ENCODE results near the gene KPNA6.

The KPNA6 gene

DNA sequence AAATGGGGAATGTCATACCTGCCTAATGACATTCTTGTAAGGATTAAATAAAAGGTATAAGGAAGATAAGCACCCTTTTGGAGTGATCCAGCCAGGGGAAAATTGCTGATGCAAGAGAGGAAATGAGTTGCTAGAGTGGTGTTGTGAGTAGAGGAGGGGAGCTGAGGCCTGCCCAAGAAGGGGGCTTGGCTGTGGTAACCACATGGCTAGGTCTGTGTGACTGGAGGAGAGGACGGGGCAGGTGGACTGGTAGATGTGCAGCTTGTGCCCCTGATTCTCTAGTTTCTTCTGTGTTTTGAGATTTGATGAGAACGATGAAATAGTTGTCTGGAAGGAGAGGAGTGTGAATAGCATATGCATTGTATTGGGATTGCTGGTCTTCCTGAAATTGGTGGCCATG, 78.2 kb downstream of the KPNA6 start:
- no peak for DNase-seq

DNA sequence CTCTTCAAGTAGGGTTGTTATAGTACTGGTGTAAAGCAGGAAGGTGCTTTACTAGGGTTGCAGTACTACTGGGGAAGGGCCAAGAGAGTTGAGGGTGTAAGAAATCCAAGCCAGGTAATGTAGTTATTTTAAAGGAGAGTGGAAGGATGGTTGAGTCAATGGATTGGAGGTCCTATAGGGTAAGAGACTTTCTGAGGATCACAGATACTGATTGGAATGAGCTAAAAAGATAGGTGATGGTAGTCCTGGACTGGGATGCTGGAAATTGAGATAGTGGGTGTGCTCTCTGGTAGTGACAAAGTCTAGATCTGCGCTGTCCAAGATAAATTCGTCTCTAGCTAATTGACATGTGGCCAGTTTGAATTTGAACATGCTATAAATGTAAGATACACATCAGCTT, 78.6 kb downstream of the KPNA6 start:
- DNase-seq: no peak

DNA sequence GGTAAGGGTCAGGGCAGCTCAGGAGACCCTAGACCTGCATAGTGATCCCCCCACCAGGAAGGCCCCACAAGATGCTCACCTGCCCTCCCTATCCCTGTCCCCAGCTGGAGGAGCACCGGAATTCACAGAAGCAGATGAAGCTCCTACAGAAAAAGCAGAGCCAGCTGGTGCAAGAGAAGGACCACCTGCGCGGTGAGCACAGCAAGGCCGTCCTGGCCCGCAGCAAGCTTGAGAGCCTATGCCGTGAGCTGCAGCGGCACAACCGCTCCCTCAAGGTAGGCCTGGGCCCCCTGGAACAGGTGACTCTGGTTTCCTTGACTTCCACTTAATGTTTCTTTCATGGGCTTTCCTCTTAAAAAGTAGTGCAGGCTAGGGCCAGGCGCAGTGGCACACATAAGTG, 80.0 kb downstream of the KPNA6 start:
- DNase-seq: no peak

GRCh38 chr1:32192220-32192948, 84.5 kb downstream of the KPNA6 start:
- DNase-seq: no peak

DNA sequence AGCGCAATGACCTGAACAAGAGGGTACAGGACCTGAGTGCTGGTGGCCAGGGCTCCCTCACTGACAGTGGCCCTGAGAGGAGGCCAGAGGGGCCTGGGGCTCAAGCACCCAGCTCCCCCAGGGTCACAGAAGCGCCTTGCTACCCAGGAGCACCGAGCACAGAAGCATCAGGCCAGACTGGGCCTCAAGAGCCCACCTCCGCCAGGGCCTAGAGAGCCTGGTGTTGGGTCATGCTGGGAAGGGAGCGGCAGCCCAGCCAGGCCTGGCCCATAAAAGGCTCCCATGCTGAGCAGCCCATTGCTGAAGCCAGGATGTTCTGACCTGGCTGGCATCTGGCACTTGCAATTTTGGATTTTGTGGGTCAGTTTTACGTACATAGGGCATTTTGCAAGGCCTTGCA, 87.1 kb downstream of the KPNA6 start:
- DNase-seq: no peak

GRCh38 chr1:32195531-32195930, 87.7 kb downstream of the KPNA6 start:
- DNase-seq: no peak

- DNase-seq: peak in 1 of 56 donors; percentile 8
Measured at GRCh38 chr1:32195972-32196823, 88.3 kb downstream of the KPNA6 start.

DNA sequence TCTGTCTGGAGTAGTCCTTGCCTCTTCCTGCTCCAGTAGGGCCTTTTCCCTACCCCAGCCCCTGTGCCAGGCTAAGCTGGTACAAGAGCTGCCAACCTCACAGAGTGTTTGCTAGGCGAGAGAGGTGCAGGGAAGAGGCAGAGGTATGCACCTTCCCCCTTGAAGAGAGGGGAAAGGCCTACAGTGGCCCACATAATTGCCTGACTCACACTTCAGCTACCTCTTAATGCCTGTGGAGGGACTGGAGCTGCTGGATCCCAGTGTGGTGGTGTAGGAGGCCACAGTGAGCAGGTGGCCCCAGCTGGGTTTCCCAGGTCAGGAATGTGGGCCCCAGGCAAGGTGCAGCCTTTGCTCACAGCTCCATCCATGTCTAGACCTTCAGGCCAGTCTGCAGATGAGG, 89.2 kb downstream of the KPNA6 start:
- DNase-seq: no peak

- DNase-seq: no peak
Measured at GRCh38 chr1:32197837-32198236, 90.0 kb downstream of the KPNA6 start.

DNA sequence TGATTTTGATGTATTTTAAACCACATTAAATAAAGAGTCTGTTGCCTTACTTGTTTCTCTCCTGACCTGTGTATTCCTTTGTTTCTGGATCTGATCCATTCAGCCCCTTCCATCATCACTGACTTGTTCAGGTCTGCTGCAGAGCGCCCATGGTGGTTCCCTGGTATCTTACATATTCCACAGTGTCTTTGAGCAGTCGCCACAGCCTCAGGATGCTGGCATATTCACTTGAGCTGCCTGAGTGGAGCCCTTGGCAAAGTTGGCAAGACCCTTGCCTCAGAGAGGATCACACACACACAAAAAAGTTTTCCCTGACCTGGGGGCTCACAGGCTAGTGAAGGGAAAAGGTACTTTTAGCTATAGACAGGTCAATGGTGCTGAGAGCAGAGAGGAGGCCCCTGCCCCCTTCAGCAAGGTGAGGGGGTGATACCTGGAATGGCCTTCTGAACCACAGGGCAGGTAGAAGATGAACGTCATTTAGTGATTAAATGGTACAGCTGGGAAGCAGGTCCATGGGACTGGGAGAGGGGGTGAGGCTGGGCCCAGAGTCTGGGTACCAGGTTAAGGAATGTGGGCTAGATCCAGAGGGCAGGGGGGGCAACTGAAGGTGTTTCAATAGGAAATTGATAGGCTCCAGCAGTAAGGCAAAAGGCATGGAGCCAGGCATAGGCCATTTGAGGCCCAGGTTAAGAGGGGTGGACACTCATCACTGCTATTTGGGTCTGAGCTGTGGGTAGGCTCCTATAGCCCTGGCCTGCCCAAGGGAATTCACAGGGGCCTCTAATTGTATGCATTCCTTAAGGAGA, 90.6 kb downstream of the KPNA6 start:
- DNase-seq: no peak

- no peak for DNase-seq
Measured at GRCh38 chr1:32199043-32199716, 91.3 kb downstream of the KPNA6 start.

GRCh38 chr1:32199717-32200072, 91.8 kb downstream of the KPNA6 start:
- peak in 25 of 56 donors; percentile 6 to 61 (median 29) for DNase-seq

GRCh38 chr1:32200226-32201010, 92.6 kb downstream of the KPNA6 start, which contains the start of gene CCDC28B:
Gene CCDC28B, plus strand, starts transcription at chr1:32200595. Its CDS starts 1,341 bp downstream, at chr1:32201936.
- DNase-seq: peak in 45 of 56 donors; percentile 21 to 82 (median 55)

DNA sequence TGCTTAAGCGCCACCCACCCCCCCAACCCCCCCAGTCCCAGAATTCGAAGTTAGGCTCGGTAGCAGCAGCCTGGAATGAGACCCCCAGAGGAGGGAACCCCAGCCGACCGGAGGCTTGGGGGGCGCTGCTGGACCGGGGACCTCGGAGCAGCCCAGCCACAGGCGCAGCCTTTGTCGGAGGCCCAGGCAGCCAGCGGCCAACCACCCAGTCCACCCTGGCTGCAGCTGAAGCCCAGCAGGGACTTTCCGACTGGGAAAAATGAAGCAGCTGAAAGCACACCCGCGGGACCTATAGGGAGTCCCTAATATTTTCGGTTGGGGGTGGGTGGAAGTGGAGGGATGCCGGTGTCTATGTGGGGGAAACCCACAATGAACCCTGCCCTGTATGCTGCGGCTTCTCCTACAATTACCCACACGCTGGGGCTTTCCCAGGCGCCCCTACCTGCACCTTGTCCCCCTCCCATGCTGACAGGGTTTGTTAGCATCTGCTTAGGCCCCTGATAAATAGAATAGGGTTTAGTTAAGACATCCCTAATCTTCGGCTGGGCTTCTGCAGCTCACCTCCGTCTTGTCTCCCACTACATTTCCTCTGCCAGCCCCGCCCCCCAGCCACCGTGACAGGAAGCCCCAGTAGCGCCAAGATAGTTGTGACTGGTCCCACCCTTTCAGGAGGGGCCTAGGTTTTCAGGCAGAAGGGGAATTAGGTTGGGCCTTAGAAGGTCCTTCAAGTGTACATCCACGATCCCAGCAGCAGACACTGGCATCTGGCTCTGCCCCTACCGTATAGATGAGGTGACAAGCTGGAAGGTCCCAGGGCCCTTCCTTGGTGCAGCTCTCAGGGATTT, 93.4 kb downstream of the KPNA6 start:
- DNase-seq: peak in 39 of 56 donors; percentile 11 to 71 (median 44)

GRCh38 chr1:32204943-32205361, 97.1 kb downstream of the KPNA6 start:
- DNase-seq: no peak

DNA sequence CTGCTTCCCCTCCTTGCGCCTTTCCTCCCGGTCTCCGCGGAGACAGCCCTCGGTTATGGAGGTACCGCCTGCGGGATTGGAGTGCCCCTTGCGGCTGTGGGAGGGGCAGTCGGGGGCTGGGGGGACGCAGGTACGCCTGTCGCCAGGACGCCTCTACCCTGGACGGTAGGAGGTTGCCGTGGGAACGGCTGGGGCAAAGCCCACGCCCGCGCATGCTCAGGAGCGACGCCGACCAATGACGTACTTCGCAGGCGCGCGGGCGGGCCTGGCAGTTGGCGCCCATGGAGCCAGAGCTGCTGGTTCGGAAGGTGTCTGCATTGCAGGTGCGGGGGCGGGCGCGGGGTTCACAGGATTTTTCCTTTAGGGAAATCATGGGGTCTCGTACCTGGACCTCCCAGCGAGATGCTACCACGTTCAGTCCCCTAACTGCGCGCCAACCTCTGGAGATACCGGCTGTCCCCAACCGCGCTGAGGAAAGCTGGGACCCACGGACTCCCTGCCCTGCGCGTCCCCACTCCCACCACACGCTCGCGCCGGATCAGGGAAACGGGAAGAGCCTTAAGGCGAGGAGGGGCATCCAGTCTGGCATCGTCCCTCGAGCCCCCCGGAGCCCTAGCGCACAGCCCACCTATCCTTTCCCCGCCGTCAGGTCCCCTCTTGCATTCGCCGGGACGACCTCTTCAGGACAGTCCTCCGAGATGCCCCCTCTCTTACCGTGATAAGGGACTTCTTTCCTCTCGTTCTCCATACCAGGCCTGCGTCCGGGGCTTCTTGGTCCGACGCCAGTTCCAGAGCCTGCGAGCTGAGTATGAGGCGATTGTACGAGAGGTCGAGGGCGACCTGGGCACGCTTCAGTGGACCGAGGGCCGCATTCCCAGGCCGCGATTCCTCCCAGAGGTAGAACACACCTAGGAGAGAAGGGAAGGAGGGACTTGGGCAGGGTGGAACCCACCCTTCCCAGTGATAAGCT, 97.8 kb downstream of the KPNA6 start, which contains the start of gene IQCC:
IQCC (plus strand) TSS at position 271 of the 970 bp plus-strand sequence; CDS start at position 282, 11 bp downstream.
- DNase-seq: peak; percentile 29 to 90 (median 74)

DNA sequence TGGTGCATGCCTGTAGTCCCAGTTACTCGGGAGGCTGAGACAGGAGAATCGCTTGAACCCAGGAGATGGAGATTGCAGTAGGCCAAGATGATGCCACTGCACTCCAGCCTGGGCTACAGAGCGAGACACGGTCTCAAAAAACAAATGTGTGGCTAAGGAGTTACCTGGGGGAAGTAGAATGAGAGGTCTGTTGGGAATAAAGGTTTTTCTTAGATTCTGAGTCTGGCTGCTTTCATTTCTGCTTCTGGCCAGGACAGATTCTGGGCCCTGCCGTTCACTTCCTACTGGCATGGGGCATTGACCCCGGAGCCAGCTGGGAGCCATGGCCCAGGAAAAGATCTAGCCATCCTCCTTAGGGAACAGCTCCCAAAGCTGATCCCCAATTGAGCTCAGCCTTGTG, 100.6 kb downstream of the KPNA6 start:
- DNase-seq: no peak

DNA sequence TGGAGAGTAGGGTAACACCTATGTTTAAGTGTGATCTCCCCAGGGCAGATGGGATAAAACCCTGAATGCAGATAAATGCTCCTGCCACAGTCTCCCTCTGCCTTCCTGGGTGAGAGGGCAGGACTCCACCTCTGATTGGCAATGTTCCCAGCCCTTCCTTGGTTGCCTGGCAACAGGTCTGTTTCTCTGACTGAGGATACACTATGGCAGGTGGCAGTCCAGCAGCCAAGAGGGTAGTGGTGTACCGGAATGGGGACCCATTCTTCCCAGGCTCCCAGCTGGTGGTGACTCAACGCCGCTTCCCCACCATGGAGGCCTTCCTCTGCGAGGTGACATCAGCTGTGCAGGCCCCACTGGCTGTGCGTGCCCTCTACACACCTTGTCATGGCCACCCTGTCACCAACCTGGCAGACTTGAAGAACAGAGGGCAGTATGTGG, 101.1 kb downstream of the KPNA6 start, which contains the start of gene DCDC2B:
DCDC2B (plus strand) TSS at position 199 of the 438 bp plus-strand sequence; CDS start at position 204, 5 bp downstream.
- DNase-seq: peak in 2 of 56 donors; percentile 12 to 31

All from amygdala (tissue), 56 donors.